DMS 273 (cell line): ENCODE measurements around the gene SKI.
A peak's percentile ranks its signal among the peaks of the same experiment; 100 is the strongest.

Experiments used
- DNase-seq: peaks from one replicate; lab custom pipeline; 2025; ENCODE audit not compliant: unreplicated experiment; lab: John Stamatoyannopoulos, UW

SKI gene

GRCh38 chr1:2304921-2305681 lies 77.0 kb downstream of the SKI start:
- DNase-seq: no peak

GRCh38 chr1:2306151-2306978 lies 78.2 kb downstream of the SKI start:
- no peak for DNase-seq

- no peak for DNase-seq
Observed at GRCh38 chr1:2307064-2307605, 79.0 kb downstream of the SKI start.

GRCh38 chr1:2307972-2308371 lies 79.9 kb downstream of the SKI start:
- no peak for DNase-seq

GRCh38 chr1:2308844-2309243 lies 80.7 kb downstream of the SKI start:
- DNase-seq: no peak

- DNase-seq: no peak
Observed at GRCh38 chr1:2310332-2311183, 82.4 kb downstream of the SKI start.

GRCh38 chr1:2311184-2312032 lies 83.3 kb downstream of the SKI start:
- peak; percentile 93 for DNase-seq

- DNase-seq: no peak
Observed at GRCh38 chr1:2312160-2312514, 84.0 kb downstream of the SKI start.

- DNase-seq: peak; percentile 91
Observed at GRCh38 chr1:2312515-2313301, 84.6 kb downstream of the SKI start.

GRCh38 chr1:2313651-2314261 lies 85.6 kb downstream of the SKI start:
- DNase-seq: peak; percentile 29

GRCh38 chr1:2314273-2314802 lies 86.2 kb downstream of the SKI start:
- DNase-seq: peak; percentile 84

- peak; percentile 80 for DNase-seq
Observed at GRCh38 chr1:2314803-2315673, 86.9 kb downstream of the SKI start.

- peak; percentile 40 for DNase-seq
Observed at GRCh38 chr1:2315674-2316450, 87.7 kb downstream of the SKI start.

GRCh38 chr1:2316451-2316961 lies 88.4 kb downstream of the SKI start:
- no peak for DNase-seq

- no peak for DNase-seq
Observed at GRCh38 chr1:2317230-2318065, 89.3 kb downstream of the SKI start.
